DMS153 treated with DMSO at 0.1 percent for 48 hours (cell line): ENCODE results near the gene NLRP7.
"Not testable (repeated sequence)": the region's sequence is repeated elsewhere in the genome, so short reads cannot be mapped to it uniquely, and the experiment has no call there.

ENCODE experiments used
- DNase-seq: peaks from one replicate; lab custom pipeline; 2025; ENCODE audit not compliant: unreplicated experiment; lab: John Stamatoyannopoulos, UW

NLRP7 gene

DNA sequence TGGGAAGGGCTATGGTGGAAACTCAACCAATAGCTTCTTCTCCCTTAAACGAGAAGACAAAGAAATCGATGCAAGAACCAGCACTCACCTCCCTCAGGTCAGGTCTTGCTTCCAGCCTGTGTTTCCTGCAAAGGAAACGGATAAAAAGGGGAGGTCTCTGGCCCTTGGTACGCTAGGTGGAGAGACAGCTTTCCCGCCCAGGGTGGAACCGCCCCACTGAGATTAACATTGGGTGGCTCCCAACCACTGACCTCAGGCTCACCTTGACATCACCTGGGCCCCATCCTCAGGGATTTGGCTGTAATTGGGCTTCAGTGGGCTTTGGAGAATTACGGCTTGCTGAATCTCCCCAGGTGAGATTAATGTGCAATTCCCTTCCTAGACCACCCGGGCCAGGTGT, at the start of gene NLRP7:
NLRP7 (minus strand) TSS at position 150 of the 400 bp plus-strand sequence.
- DNase-seq = no peak

DNA sequence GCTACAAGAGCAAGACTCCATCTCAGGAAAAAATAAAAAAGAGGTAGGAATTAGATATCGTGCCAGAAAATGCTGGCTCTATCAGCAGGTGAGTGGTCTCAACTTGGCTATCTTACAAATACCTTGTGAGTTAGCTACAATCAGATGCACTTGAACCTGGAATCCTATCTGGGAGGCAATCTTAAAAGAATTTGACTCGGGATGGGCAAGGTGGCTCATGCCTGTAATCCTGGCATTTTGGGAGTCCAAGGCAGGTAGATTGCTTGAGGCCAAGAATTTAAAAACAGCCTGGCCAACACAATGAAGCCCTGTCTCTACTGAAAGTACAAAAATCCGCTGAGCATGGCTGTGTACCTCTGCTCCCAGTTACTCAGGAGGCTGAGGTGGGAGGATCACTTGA, 48.2 kb upstream of the NLRP7 start:
- DNase-seq = no peak

DNA sequence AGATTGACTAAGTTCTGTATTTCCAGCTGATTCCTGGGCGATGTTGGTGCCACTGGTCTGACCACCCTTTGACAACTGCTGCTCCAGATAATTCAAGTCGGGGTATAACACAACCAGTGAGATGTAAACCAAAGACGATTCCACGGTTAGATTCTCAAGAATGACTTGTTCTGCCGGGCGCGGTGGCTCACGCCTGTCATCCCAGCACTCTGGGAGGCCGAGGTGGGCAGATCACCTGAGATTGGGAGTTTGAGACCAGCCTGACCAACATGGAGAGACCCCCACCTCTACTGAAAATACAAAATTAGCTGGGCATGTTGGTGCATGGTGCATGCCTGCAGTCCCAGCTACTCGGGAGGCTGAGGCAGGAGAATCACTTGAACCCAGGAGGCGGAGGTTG, 42.2 kb upstream of the NLRP7 start:
- DNase-seq = not testable (repeated sequence)

DNA sequence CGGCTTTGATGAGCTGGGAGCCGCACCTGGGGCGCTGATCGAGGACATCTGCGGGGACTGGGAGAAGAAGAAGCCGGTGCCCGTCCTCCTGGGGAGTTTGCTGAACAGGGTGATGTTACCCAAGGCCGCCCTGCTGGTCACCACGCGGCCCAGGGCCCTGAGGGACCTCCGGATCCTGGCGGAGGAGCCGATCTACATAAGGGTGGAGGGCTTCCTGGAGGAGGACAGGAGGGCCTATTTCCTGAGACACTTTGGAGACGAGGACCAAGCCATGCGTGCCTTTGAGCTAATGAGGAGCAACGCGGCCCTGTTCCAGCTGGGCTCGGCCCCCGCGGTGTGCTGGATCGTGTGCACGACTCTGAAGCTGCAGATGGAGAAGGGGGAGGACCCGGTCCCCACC, 35.2 kb upstream of the NLRP7 start:
- DNase-seq = not testable (repeated sequence)

DNA sequence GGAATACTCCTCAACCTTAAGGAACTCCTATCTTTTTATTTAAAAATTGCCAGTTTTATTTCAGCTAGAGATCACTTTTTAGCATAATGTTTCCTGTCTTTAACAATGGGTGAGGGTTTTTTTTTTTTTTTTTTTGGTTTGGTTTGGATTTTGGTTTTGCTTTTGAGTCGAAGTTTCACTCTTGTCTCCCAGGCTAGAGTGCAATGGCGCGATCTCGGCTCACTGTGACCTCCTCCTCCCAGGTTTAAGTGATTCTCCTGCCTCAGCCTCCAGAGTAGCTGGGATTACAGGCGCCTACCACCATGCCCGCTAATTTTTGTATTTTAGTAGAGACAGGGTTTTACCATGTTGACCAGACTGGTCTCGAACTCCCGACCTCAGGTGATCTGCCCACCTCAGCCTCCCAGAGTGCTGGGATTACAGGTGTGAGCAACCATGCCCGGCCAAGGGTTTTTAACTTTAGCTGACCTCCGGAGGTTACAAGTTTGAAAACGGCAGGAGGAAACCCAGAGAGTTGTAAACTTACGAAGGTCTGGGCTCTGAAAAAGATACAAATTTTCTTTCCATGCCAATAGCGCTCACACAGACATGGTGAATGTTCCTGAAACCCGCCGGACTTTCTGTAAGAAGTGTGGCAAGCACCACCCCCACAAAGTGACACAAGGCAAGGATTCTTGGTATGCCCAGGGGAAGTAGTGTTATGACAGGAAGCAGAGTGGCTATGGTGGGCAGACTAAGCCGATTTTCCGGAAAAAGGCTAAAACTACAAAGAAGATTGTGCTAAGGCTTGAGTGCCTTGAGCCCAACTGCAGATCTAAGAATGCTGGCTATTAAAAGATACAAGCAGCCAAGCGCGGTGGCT, 26.1 kb upstream of the NLRP7 start:
- DNase-seq = not testable (repeated sequence)

DNA sequence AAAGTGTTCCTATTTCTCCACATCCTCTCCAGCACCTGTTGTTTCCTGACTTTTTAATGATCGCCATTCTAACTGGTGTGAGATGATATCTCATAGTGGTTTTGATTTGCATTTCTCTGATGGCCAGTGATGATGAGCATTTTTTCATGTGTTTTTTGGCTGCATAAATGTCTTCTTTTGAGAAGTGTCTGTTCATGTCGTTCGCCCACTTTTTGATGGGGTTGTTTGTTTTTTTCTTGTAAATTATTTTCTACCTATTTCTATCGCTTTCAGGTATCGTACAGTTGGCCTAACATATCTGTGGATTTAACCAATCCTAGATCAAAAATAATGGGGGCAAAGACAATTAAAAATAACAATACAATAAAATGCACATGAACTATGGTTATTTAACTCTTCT, 24.1 kb upstream of the NLRP7 start:
- DNase-seq = not testable (repeated sequence)

DNA sequence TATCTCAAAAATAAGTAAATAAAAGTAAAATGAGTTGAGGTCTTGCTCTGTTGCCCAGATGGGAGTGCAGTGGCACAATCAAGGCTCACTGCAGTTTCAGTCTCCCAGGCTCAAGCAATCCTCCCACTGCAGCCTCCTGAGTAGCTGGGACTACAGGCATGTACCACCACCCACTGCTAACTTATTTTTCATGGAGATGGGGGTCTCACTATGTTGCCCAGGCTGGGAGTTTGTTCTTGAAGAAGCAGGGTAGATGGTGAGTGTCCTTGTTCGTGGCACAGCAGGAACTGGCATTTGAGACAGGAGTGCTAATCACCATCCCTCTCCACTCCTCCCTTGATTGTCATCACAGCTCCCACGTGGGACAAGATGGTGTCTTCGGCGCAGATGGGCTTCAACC, 22.3 kb upstream of the NLRP7 start:
- DNase-seq = no peak

DNA sequence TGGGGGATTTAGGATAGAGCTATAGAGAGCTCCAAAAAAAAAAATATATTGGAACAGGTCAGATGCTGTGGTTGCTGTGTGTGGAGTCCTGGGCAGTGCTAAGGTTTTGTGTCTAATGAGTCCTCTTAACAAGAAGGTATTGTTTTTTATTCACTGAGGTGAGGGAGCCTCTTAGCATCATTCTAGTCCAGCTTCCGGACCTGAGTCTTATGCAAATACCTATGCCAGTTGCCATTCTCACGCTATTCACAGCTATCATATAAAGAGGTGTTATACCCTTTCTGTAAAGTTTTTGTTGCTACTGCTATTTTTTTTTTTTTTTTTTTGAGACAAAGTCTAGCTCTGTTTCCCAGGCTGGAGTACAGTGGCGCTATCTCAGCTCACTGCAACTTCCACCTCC, 20.3 kb upstream of the NLRP7 start:
- no peak for DNase-seq

DNA sequence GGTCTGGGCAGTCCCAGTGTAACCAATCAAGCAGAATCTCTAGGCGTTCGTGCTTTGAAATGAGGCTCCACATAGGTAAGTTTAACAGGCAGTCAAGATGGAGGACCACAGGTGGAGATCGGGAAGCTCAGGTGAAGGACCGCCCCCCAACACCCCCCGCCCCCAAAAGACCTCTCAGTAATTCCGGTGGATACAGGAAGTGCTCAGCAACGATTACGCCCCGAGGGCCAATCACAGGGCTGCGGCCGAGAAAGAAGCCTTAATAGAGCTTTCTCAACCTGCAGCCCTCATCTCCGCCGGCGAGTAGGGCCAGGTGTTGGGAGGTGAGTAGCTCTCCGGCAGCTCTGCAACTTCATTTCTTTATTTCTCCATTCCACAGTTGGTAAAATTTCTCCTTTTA, 17.7 kb upstream of the NLRP7 start:
- not testable (repeated sequence) for DNase-seq

DNA sequence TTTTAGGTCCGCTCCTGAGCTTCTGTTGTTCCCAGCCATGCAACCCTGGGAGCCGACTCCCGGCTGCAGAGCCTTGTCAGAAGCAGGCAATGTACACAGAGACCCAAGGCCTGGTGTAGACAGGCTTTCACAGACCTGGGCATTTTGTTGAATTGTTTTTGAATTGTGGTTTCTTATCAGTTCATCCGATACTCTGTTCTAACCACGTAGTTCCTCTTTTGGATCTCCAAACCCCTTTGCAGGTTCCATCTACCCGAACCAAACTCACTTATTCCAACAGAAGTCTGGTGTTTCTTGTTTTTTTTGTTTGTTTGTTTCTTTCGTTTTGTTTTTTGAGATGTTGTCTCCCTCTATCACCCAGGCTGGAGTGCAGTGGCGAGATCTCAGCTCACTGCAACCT, 12.5 kb upstream of the NLRP7 start:
- DNase-seq = no peak

DNA sequence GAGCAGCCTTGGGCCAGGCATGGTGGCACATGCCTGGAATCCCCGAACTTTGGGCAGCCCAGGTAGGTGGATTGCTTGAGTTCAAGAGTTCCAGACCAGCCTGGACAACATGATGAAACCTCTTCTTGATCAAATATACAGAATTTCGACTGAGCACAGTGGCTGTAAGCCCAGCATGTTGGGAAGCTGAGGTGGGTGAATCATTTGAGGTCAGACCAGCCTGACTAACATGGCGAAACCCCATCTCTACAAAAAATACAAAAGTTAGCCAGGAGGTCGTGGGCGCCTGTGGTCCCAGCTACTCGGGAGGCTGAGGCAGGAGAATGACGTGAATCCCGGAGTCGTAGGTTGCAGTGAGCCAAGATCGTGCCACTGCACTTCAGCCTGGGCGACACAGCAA, 8.0 kb upstream of the NLRP7 start:
- no peak for DNase-seq

DNA sequence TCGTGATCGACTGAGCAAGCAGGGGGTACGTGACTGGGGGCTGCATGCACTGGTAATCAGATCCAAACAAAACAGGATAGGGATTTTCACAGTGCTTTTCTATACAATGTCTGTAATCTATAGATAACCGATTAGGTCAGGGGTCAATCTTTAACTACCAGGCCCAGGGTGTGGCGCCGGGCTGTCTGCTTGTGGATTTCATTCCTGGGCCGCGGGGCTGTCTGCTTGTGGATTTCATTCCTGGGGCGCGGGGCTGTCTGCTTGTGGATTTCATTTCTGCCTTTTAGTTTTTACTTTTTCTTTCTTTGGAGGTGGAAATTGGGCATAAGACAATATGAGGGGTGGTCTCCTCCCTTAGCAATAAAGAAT, 6.0 kb upstream of the NLRP7 start:
- not testable (repeated sequence) for DNase-seq

DNA sequence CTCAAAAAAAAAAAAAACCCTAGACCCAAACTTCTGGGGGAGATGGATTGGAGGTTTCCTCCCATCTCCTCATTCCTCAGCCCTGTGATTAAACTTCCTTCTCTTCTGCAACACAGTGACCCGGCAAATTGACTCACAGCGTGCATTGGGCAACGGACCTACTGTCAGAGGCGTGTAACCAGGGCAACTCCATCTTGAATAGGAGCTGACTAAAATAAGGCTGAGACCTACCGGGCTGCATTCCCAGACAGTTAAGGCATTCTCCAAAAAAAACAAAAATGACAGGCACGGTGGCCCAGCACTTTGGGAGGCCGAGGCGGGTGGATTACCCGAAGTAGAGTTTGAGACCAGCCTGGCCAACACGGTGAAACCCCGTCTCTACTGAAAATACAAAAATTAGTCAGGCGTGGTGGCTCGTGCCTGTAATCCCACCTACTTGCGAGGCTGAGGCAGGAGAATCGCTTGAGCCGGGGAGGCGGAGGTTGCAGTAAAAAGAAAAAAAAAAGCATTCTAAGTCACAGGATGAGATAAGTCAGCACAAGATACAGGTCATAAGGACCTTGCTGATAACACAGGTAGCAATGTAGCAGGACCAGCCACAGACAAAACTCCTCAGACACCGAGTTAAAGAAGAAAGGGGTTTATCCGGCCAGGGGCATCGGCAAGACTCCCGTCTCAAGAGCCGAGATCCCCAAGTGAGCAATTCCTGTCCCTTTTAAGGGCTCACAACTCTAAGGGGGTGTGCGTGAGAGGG, 5.4 kb upstream of the NLRP7 start:
- no peak for DNase-seq

DNA sequence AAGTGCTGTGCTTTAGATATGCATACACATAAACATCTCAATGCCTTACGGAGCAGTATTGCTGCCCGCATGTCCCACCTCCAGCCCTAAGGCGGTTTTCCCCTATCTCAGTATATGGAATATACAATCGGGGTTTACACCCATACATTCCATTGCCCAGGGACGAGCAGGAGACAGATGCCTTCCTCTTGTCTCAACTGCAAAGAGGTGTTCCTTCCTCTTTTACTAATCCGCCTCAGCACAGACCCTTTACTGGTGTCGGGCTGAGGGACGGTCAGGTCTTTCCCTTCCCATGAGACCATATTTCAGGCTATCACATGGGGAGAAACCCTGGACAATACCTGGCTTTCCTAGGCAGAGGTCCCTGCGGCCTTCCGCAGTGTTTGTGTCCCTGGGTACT, 3.2 kb upstream of the NLRP7 start:
- DNase-seq = not testable (repeated sequence)

DNA sequence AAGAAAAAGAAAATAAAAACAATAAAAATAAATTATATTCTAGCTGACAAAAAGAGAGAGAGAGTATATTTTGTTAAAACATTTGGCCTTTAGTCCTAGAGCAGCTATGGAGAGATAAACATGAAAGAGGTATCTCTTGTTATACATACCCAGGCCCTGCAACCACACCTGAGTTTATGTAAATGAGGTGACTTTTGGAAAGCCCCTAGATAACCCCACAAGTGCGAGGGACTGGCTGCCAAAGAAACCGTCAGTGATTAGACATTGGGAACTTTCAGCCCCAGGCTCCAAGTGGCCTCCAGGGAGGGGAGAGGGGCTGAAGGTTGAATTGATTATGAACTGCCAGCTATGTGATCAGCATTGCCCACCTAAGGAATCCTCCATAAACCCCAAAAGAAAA, 2.1 kb upstream of the NLRP7 start:
- no peak for DNase-seq

DNA sequence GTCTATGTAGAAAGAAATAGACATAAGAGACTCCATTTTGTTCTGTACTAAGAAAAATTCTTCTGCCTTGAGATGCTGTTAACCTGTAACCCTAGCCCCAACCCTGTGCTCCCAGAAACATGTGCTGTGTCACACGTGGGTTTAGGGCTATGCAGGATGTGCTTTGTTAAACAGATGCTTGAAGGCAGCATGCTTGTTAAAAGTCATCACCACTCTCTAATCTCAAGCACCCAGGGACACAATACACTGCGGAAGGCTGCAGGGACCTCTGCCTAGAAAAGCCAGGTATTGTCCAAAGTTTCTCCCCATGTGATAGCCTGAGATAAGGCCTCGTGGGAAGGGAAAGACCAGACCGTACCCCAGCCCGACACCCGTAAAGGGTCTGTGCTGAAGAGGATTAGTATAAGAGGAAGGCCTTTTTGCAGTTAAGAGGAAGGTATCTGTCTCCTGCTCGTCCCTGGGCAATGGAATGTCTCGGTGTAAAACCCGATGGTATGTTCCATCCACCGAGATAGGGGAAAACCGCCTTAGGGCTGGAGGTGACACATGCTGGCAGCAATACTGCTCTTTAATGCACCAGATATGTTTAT, 3.5 kb downstream of the NLRP7 start:
- DNase-seq = not testable (repeated sequence)

DNA sequence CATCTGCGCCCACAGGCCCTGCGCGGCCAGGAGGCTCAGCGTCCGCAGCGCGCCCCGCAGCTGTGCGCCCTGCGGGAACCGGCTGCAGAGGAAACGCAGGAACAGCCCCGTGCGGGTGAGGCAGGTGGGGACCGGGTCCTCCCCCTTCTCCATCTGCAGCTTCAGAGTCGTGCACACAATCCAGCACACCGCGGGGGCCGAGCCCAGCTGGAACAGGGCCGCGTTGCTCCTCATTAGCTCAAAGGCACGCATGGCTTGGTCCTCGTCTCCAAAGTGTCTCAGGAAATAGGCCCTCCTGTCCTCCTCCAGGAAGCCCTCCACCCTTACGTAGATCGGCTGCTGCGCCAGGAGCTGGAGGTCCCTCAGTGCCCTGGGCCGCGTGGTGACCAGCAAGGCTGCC, 7.8 kb downstream of the NLRP7 start:
- DNase-seq = not testable (repeated sequence)

DNA sequence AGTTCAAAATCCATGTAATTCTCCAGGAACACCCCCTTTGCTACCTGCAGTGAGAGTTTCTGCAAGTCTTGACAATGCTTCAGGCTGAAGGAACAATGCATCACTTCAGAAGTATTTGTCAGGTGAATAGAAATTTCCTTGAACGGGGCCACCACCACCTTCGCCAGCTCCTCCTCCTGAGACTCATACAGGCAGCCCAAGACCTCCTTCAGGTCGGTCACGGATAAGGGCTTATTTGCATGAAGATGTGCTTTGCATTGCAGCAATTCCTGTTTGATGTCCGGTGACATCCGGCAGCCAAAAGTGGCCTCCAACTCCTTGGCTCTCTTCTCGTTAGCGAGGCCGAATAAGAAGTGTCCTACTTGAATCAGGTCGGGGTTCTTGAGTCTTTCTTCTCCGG, 8.4 kb downstream of the NLRP7 start:
- DNase-seq = no peak

DNA sequence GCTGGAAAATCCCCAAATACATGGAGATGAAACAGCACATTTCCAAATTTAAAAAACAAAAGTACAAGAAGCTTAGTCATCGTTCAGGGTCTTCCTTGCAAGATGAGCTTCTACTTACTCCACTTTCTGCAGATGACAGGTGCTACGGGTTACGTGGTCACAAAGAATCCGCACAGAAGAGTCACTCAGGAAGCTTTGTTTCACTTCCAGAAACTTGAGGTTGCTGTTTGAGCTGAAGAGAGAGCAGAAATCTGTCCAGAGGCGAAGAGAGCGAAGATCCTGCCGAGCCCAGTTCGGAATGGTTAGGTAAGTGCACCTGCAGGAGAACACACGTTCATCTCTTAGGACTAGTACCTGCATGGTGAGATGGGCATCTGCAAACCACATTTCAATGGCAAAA, 9.4 kb downstream of the NLRP7 start:
- DNase-seq = no peak

DNA sequence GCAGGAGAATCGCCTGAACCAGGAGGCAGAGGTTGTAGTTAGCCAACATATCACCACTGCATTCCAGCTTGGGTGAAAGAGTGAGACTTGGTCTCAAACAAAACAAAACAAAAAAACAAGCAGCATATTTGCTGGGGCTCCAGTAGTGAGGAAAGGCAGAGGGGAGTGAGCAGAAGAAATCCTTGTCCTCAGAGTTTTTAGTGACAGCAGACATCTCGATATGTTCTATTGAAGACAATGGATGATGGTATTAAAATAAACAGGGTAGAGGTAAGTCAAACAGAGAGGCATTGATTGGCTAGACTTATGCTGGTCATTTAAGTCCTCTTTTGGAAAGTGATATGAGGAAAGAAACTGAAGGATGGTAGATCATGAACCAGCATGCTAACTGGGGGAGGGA, 19.0 kb downstream of the NLRP7 start:
- peak; percentile 3 for DNase-seq

DNA sequence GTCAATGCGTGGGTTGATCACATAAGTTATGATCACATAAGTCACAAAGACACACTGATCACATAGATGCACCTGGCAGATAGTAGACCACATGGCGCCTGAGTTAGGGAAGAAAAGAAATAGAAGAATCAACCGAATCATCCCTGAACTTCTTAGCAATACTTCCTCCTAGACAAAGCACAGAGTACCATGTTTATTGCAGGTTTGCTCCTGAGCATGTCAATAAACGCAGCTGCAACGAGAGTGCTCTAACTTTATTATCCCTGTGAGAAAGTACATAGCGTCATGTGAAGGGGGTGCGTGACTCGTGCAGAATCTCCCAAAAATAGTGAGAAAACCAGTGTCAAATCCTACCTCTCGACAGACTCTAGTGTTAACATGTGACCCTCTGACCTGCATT, 24.1 kb downstream of the NLRP7 start:
- no peak for DNase-seq

DNA sequence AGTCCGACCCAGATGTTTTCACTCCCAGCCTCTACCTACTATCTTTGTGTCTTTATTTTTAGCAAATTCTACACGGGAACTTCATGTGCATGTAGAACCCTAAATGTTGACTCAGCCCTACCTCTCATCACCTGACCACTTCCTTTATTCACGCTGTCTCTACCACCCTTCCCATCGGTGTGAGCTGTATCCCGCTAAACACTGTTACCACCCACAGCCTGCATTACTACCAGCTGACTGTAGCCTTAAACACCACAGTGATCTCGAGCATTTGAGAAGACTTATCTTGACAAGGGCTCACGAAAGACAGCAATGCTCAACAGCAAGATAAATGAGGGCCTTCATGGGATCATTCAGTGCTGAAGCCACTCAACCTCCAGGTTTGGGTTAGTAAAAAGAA, 26.2 kb downstream of the NLRP7 start:
- no peak for DNase-seq
